Motor neuron (in vitro differentiated cells): ENCODE data around the gene ZNF319. TPM values are rescaled to one million over a fixed set of nuclear protein-coding genes. Genes with fewer than 3 reads are reported as not detected.

Experiments
- ATAC-seq, 8 experiments: fragments of 200-7000 bp; cut with Tn5 transposase; replicated peaks in 6 of 8; 2 replicates each; pipeline ENCODE4 v1.8.0; 2021; ENCODE audit warnings: mild to moderate bottlenecking in 8 of 8, moderate library complexity in 8 of 8
- H3K27ac ChIP-seq, 2 donors: fragments of 250-450 bp; sonication (Bioruptor Pico); 2 replicates each; pipeline ENCODE4 v1.9.0; 2021; ENCODE audit warnings: antibody characterized with exemption in 2 of 2, mild to moderate bottlenecking in 2 of 2, moderate library complexity in 1 of 2
- H3K4me1 ChIP-seq, 2 donors: fragments of 250-450 bp; sonication (Bioruptor Pico); replicated peaks in 1 of 2; 2 replicates each; pipeline ENCODE4 v1.6.1; 2021; ENCODE audit warnings: antibody characterized with exemption in 2 of 2, mild to moderate bottlenecking in 2 of 2, moderate library complexity in 1 of 2
- H3K4me3 ChIP-seq, 5 donors: fragments of 250-450 bp; sonication (Bioruptor Pico); 2 replicates each; pipeline ENCODE4 v1.9.0; 2021; ENCODE audit warnings: antibody characterized with exemption in 5 of 5, mild to moderate bottlenecking in 5 of 5, moderate library complexity in 4 of 5
- WGBS, 10 experiments: fragments of 450-650 bp; shearing (Covaris generic); methylation state at CpG; one replicate each; pipeline ENCODE4 v1.0.0; 2022; 5-methylcytosine and 5-hydroxymethylcytosine counted together
- in situ Hi-C, 9 experiments: fragments of 400-800 bp; cut with MboI; loops; one replicate each; pipeline ENCODE4 v1.15.0; 2021; ENCODE audit warnings: low sequenced_read_pairs in 9 of 9, low pct_unique_long_range_greater_than_20kb in 2 of 9; ENCODE audit not compliant: unreplicated experiment in 9 of 9
- total RNA-seq, 8 experiments: library from RNA; unstranded; fragments of 300-600 nt; gene quantifications; 2 replicates each; pipeline versions ENCODE4 v1.2.3 to v1.2.4, GENCODE V29; 2022

Gene ZNF319
- total RNA-seq, result 1 to 10 TPM; 3.5 to 7.4 (median 5.2) TPM

DNA sequence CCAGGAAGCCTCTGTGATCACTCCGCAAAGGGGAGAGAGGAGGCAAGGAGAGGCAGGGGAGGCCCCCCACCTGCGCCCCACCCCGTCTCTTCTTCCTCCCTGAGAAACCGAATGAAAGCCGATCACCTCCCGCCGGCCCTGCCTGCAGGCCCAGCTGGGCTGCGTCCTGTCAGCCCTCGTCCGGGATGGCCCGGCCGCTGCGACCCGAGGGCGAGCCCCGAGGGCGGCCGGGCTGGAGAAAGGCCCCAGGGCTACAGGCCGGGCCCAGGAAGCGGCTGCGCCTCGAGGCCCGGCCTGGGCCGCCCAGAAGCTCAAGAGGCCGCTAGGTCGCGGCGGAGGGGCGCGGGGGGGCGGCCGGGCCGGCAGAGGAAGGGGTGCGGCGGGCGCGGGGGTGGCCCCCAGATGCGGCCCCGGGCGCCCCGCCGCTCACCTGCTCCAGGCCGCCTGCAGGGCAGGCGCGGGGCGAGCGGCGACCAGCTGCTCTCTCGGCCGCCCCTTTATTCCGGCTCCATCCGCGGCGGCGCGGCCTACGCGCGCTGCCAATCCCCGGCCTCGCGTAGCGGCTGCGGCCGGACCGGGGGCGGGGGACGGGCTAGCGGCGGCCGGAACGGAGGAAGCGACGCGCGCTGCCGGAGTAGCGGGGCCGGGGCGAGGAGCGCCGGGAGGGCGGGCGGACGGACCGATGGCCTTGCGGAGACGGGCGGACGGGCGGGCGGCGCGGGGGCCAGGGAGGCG lies at the start of gene ZNF319:
Gene ZNF319 (minus strand): TSS at position 702 of the 735 bp plus-strand sequence. CDS start 2,407 bp downstream, outside the sequence.
- Histone ChIP-seq H3K4me1 (peaks cover 5 to 7% of the 10 kb centered on the region in 2 donors), H3K4me3 (peak within 1 kb of the TSS; percentile 55 to 99 (median 72)), H3K27ac (peak within 1 kb of the TSS; percentile 73 to 87)
- in situ Hi-C loops, result loop anchor here (5.0 to 25.0 kb wide), 9 partner anchors 95 to 438 kb away; no protein-coding TSS in a partner anchor
- WGBS, 10 experiments, result no CpG with 5 or more reads among the region's 95 CpGs
- peak; percentile 17 to 45 (median 30) for ATAC-seq

DNA sequence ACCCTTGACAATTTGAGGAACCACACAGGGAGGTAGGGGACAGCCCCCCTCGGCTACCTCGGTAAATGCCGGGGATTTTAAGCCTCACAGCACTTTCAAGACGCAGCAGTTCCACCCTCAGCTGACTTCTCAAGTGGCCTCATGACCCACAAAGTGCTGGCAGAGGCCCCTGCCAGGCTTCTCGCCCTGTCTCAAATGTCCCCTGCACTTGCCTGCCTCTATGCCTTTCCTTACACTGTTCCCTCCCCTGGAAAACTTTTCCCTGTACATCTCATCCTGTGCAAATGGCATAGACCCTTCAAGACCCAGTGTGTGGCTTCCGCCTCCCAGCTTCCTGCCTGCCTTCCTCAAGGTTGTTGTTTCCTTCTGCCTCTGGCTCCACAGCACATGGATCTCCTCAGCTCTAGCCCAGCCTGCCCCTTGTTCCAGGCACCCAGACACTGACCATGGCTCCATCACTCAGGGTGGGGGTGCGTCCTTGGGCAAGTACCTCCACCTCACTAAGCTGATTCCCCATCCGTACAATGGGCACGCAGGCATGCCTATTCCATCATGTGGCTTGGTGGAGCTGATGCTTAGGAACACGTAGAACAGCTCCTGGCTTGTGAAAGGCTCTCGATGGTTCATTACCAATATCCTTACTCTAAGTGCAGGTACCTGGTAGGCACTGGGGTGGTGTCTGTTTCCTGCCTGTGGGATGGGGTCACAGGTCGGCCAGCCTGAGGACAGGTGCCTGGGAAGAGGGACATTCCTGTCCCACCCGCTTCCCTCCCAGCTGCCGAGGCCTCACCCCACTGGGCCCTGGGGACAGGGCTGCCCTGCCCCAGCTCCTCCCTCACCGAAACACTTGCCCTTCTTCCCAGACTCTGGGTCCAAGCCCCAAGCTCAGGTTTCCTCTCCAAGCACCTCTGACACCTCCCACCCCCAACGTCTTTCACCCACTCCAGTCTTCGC lies 49.0 kb upstream of the ZNF319 start:
- Histone ChIP-seq H3K4me1 (peaks cover 0 to 5% of the 10 kb centered on the region in 2 donors), H3K4me3 (no peak overlapping the region), H3K27ac (no peak overlapping the region)
- no peak for ATAC-seq
- in situ Hi-C loops, result no loop called here
- 29 to 88% (median 72%) methylated on average over 2 to 8 of the region's 17 CpGs; no CpG with 5 or more reads in 4 of the 10 experiments for WGBS, 10 experiments

DNA sequence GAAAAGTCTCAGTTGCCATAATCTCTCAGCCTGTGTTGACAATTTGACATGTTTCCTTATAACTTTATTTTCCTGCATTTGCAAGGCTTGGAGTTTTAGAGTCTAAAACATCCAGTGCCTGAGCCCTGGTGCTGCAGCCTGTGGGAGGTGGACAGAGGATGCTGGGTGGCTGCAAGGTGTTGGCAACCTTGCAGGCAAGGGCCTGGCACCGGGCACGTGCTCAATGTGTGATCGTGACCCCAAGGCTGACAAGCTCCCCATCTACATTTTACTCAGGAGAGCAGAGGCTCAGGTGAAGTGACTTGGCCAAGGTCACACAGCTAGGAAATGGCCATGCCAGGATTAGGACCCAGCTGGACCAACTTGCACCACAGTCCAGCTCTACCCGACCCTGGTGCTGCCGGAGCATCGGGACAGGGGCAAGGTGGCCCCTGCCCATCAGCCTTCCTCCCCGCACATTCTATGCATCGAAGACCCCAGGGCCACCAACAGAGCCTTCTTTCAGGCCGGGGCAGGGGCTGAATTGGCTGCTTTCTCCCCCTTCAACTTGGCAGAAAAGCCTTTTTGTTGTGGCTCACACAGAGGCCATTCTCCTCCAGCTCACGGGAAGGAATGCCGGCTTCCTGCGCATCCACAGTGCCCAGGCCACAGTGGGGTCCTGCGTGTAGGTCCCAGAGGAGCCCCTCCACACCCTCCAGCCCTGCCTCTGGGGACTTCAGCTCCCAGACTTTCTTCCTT lies 48.2 kb upstream of the ZNF319 start:
- 51 to 93% (median 77%) methylated on average over 2 to 5 of the region's 13 CpGs; no CpG with 5 or more reads in 3 of the 10 experiments for WGBS, 10 experiments

DNA sequence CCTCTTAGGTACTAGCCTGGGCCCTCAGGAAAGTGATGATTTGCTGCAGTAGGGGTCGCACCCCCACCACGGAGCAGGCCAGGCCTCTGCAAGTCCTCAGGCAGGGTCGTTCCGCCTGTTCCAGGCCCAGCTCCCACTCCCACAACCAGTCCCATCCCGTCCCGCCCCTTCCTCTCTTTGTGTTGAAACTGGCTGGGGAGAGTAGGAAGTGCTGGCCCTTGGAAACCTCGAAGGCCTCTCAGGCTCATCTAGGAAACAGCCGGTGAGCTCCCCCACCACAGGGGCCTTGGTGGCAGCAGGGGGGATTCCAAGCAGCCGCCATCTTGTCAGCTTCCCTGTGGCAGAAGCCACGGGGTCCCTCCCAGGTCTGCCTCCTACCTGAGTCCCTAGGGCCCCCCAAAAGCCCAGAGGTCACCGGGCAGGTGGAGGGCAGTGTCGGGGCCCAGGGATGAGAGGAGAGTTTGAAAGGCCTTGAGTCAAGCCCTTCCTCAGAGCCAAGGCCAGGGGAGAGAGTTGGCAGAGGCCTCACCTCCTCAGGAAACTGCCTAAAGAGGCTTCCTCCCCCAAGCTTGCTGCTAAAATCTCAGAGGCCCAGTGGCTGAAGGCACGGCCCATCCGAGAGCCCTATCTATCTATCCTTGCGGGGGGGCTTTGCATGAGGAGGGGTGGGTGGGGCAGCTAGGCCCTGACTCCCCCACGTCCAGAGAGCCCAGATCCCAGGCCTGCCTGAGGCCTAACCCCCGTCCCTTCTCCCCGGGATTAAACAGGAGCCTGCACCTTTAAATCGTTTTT lies 47.3 kb upstream of the ZNF319 start:
- H3K4me3 ChIP-seq, result no peak overlapping the region
- in situ Hi-C loops, result no loop called here
- peak in 4 of 8 experiments; percentile 9 to 46 (median 34) for ATAC-seq
- H3K27ac ChIP-seq, result no peak overlapping the region
- WGBS, 10 experiments, result 40 to 100% (median 60%) methylated on average over 1 to 4 of the region's 19 CpGs; no CpG with 5 or more reads in 4 of the 10 experiments
- peaks cover 0 to 5% of the 10 kb centered on the region in 2 donors for H3K4me1 ChIP-seq

More for the DNA sequence above, 48.2 kb upstream of the ZNF319 start:
- no peak for ATAC-seq
- Histone ChIP-seq H3K27ac (no peak overlapping the region), H3K4me1 (peaks cover 0 to 5% of the 10 kb centered on the region in 2 donors), H3K4me3 (no peak overlapping the region)
- in situ Hi-C loops, result no loop called here

DNA sequence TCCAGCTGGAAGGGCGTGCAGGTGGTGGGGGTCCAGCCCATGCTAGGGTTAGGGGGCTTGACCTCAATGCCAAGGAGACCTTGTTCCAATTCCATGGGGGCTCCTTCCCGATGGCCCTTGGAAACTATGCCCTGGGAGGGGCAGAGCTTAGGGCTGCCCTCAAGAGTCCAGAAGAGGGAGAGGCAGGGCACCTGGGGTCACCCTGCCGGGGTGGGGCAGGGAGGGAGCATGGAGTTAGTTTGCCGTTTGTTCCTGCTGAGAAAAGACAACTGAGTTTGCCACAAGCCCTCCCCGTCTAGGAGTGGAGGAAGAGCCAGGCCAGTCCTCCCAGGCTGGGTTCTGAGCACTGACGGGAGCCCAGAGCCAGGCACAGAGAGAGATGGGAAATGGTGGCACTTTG lies 46.5 kb upstream of the ZNF319 start:
- peaks cover 0 to 5% of the 10 kb centered on the region in 2 donors for H3K4me1 ChIP-seq
- ATAC-seq, result no peak
- H3K27ac ChIP-seq, result no peak overlapping the region
- no peak overlapping the region for H3K4me3 ChIP-seq
- in situ Hi-C loops, result no loop called here
- WGBS, 10 experiments, result 53 to 100% (median 70%) methylated on average over 1 to 5 of the region's 6 CpGs; no CpG with 5 or more reads in 4 of the 10 experiments

DNA sequence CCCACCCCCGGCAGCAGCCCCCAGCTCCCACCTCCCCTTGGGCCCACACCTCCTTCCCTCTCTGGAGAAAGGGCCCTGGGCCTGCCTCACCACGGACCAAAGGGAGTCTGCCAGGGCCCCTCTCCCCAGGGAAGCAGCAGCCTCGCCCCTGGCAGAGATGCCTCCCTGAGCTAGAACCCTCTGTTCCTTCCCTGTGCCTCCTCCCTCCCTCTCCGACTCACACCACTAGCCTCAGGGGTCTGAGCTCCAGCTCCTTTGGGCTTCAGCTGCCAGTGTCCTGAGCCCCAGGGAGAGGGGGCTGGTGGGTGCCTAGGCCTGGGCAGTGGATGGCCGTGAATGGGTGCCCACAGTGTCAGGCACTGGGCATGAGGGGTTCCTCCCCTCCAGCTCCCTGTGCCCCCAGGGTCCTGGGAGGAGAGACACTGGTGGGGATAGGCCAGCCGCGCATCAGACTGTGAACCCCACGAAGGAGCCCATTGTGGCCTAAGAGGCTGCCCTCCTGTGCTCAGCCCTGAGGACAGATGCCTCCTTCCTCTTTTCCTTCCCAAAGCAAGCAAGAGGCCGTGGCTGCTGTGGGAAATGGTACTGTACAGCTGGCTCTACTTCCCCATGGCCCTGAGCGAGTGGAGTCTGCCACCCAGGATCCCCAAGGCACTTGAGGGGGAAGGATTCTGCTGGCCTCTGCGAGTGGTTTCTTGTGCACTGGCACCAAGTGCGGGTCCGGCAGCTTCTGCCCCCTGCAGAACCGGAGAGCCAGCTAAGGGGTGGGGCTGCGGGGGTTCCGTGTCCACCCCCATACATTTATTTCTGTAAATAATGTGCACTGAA lies 45.8 kb upstream of the ZNF319 start:
- H3K4me3 ChIP-seq, result no peak overlapping the region
- whole genome bisulfite sequencing, 10 experiments, result 50 to 100% (median 94%) methylated on average over 1 to 6 of the region's 16 CpGs; no CpG with 5 or more reads in 5 of the 10 experiments
- H3K4me1 ChIP-seq, result peaks cover 0 to 5% of the 10 kb centered on the region in 2 donors
- H3K27ac ChIP-seq, result no peak overlapping the region
- no peak for ATAC-seq
- in situ Hi-C loops, result no loop called here

DNA sequence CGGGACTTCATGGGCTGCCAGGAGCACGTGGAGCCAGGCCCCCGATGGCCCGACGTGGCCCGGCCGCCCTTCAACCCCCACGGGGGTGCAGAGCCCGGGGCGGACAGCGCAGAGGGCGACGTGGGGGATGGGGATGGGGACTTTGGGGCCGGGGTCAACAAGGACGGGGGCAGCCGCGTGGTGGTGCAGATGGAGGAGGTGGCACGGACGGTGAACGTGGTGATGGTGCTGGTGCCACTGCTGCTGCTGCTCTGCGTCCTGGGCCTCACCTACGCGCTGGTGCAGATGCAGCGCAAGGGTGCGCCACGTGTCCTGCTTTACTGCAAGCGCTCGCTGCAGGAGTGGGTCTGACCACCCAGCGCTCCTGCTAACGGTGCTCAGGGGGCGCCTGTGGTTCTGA lies 44.6 kb upstream of the ZNF319 start:
- Histone ChIP-seq H3K27ac (no peak overlapping the region), H3K4me3 (no peak overlapping the region), H3K4me1 (peaks cover 0 to 5% of the 10 kb centered on the region in 2 donors)
- no peak for ATAC-seq
- in situ Hi-C loops, result no loop called here
- 100% methylated on average over 1 of the region's 31 CpGs; no CpG with 5 or more reads in 9 of the 10 experiments for WGBS, 10 experiments

DNA sequence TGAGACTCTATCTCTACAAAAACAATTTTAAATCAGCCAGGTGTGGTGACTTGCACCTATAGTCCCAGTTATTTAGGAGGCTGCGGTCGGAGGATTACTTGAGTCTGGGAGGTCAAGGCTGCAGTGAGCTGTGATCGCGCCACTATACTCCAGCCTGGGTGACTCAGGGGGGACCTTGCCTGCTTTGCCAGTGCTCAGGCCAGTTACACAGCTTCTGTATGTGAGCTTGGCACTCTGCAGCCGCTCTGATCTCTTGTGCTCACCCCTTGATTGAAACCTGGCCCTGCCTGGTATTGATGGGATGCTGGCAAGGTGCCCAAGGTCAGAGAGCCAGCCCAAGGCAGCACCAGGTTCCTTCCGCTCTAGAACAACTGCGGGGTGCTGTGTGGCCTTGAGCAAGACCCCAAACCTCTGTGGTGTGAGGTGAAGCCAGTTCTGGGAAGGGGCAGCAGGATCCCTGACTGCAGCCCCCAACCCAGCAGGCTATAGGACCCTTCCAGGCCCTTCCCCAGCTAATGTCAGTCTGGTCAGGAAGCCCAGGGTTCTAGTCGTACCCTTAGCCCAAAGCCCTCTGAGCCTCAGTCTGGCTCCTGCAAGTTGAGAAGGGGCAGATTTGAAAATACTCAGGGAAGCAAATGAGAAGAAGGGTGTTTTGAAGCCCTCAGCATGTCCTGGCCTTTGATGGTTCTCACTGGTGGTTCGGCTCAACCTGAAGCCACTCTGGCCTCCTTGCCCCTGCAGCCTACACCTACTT lies 44.0 kb upstream of the ZNF319 start:
- in situ Hi-C loops, result no loop called here
- 80 to 100% (median 88%) methylated on average over 1 to 5 of the region's 9 CpGs; no CpG with 5 or more reads in 5 of the 10 experiments for WGBS, 10 experiments
- H3K4me3 ChIP-seq, result no peak overlapping the region

DNA sequence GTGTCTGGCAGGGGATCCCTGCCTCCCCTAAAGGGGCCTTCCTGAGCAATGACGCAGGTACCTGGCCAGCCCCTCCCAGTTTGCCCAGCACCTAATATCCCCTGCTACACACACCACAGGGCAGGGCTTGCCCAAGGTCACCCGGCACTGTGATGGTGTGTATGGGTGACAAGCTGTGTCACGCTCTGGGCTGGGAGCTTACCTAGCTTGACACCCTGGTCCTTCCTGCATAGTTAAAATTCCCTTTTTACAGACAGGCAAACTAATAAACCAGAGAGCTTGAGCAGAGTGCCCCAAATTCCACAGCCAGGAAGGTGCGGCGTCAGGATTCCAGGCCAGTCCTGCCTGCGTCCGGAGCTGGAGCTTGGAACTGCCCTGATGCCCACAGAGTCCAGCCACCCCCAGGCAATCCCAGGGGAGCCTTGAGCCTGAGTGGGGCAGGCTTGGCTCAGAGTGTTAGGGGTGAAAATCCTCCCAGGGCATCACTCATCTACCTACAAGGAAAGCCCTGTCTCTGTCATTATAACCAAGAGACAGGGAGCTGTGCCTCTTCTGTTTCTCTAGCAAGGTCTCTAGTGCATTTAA lies 43.2 kb upstream of the ZNF319 start:
- WGBS, 10 experiments, result 60 to 100% (median 90%) methylated on average over 1 to 2 of the region's 7 CpGs; no CpG with 5 or more reads in 7 of the 10 experiments
- H3K27ac ChIP-seq, result no peak overlapping the region
- H3K4me1 ChIP-seq, result peaks cover 0 to 5% of the 10 kb centered on the region in 2 donors
- in situ Hi-C loops, result no loop called here
- ATAC-seq, result no peak
- H3K4me3 ChIP-seq, result no peak overlapping the region

More for the DNA sequence above, 44.0 kb upstream of the ZNF319 start:
- no peak for ATAC-seq
- H3K4me1 ChIP-seq, result peaks cover 0 to 5% of the 10 kb centered on the region in 2 donors
- H3K27ac ChIP-seq, result no peak overlapping the region

DNA sequence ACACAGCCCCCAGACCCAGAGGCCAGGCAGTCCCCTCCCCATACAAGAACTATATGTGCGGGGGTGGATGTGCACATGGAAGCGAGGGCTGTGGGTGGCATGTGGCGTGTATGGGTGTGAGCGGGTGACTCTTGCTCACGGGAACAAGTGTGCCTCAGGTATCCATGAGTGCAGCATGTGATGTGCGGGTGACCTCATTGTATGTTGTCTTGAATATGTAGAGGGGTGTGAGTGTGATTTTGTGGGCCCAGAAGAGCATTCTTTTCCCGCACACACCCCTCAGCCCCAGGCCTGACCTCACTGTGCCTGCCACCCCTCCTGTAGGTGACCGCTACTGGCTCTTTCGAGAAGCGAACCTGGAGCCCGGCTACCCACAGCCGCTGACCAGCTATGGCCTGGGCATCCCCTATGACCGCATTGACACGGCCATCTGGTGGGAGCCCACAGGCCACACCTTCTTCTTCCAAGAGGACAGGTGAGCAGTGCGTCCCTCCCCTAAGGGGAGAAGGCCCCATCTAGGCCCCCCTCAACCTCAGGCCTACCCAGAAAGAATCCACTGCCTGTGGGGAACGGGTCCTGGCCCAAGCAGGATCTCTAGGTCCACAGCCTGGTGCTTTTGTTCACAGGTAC lies 42.5 kb upstream of the ZNF319 start:
- in situ Hi-C loops, result no loop called here
- WGBS, 10 experiments, result 70 to 100% methylated on average over 2 of the region's 16 CpGs; no CpG with 5 or more reads in 8 of the 10 experiments
- no peak for ATAC-seq

More for the DNA sequence above, 42.5 kb upstream of the ZNF319 start:
- H3K4me3 ChIP-seq, result no peak overlapping the region
- H3K27ac ChIP-seq, result no peak overlapping the region
- H3K4me1 ChIP-seq, result peaks cover 0 to 5% of the 10 kb centered on the region in 2 donors
